NB4 (cell line): Measurements from ENCODE around the gene CST2.
"Not testable (repeated sequence)": the region's sequence is repeated elsewhere in the genome, so short reads cannot be mapped to it uniquely, and the experiment has no call there.

Experiments
- DNase-seq: peaks from one replicate; pipeline ENCODE4 v3.0.0; 2010; ENCODE audit warnings: low read depth
- H3K4me3 ChIP-seq: one replicate; pipeline ENCODE4 v1.5.1; 2011; ENCODE audit warnings: mild to moderate bottlenecking, low read depth, low read length, moderate library complexity
- MYC ChIP-seq: IDR thresholded peaks from 2 replicates; pipeline ENCODE4 v1.6.1; 2011; ENCODE audit warnings: low read depth, low read length
- POLR2A ChIP-seq: IDR thresholded peaks from 2 replicates; pipeline ENCODE4 v1.6.1; 2011; ENCODE audit warnings: mild to moderate bottlenecking; ENCODE audit not compliant: insufficient read length; ENCODE audit errors: extremely low read depth
- TF ChIP-seq, protein P1 (sequence below): IDR thresholded peaks from one replicate; pipeline ENCODE4 v1.5.1; 2012; ENCODE audit warnings: low read depth, low read length
- TF ChIP-seq, protein P2 (sequence below): IDR thresholded peaks from 2 replicates; pipeline ENCODE4 v1.6.1; 2011; ENCODE audit warnings: low read depth, low read length

CST2 gene

DNA sequence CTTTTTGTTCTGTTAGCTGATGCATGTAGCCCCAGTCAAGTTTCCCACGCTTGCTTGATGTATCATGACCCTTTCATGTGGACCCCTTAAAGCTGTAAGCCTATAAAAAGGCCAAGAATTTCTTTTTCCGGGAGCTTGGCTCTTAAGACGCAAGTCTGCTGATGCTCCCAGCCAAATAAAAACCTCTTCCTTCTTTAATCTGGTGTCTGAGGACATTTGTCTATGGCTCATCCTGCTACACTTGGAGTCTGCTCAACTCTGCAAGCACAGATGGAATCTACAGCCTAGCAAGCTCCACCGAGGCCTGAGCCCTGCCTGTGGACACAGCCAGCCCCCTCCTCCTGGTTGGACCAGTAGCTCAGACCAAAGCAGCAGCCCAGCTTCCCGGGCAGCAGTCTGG lies 3.4 kb downstream of the CST2 start:
- DNase-seq = no peak
- H3K4me3 ChIP-seq = no peak overlapping the region
- TF ChIP-seq MYC (no peak), POLR2A (no peak)
- TF ChIP-seq, protein P1, sequence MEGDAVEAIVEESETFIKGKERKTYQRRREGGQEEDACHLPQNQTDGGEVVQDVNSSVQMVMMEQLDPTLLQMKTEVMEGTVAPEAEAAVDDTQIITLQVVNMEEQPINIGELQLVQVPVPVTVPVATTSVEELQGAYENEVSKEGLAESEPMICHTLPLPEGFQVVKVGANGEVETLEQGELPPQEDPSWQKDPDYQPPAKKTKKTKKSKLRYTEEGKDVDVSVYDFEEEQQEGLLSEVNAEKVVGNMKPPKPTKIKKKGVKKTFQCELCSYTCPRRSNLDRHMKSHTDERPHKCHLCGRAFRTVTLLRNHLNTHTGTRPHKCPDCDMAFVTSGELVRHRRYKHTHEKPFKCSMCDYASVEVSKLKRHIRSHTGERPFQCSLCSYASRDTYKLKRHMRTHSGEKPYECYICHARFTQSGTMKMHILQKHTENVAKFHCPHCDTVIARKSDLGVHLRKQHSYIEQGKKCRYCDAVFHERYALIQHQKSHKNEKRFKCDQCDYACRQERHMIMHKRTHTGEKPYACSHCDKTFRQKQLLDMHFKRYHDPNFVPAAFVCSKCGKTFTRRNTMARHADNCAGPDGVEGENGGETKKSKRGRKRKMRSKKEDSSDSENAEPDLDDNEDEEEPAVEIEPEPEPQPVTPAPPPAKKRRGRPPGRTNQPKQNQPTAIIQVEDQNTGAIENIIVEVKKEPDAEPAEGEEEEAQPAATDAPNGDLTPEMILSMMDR = no peak
- TF ChIP-seq, protein P2, sequence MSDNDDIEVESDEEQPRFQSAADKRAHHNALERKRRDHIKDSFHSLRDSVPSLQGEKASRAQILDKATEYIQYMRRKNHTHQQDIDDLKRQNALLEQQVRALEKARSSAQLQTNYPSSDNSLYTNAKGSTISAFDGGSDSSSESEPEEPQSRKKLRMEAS = no peak

DNA sequence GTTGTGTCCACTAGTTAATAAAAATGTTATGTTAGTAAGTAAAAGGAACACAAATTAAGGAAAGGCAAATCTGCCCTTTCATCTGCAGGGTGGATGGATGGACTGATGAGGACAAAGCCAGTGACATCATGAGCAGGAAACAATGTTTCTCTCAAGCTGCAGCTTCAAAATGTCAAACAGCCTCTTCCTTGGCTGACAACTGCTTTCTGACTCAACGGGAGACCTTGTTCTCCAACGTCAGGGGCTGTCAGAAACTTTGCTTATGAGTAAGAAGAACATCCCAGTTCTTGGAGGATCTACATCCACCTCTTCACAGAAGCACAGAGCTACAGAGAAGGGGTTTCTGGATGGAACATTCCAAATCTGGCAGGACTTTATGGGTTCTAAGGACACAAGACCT lies 6.0 kb downstream of the CST2 start:
- no peak overlapping the region for H3K4me3 ChIP-seq
- TF ChIP-seq, protein P2 = no peak
- TF ChIP-seq MYC (no peak), POLR2A (no peak)
- TF ChIP-seq, protein P1 = no peak
- no peak for DNase-seq

DNA sequence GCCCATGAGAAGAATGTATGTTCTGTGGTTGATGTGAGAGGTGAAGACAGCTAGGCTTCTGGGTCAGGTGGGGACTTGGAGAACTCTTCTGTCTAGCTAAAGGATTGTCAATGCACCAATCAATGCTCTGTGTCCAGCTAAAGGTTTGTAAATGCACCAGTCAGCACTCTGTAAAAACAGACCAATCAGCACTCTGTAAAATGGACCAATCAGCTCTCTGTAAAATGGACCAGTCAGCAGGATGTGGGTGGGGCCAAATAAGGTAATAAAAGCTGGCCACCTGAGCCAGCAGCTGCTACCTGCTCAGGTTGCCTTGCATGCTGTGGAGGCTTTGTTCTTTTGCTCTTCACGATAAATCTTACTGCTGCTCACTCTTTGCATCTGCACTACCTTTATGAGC lies 15.0 kb downstream of the CST2 start:
- DNase-seq, H3K4me3 ChIP-seq: not testable (repeated sequence)

DNA sequence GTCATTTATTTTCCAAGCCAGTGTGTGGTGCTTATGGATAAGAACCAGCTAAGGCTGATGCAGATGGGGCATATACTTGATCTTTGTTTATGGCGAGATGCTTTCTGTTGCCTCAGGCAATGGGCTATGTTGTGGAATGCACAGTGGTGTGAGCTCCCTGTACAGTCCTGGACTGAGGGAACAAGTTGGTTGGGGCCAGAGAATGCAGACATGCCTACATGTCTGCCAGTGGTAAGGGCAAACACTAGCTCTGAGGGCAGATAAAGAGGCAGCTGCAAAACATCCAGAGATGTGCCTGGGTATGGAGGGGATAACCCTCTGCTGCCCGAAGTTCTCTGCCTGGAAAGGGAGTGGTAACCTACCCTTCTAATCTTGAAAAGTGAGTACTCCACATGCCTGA lies 16.2 kb downstream of the CST2 start:
- H3K4me3 ChIP-seq, DNase-seq: not testable (repeated sequence)

DNA sequence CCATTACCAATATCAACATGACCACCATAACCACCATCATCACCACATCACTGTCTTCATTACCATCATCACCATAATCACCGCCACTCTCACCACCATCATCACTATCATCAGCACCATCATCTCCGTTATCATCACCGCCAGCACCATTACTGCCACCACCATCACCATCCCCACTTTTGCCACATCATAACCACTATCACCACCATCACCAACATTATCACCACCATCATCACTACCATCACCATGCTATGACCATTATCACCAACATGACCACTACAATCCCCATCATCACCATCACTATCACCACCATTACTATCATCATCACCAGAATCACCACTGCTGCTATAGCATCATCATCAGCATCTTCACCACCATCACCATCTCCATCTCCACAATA lies 25.7 kb downstream of the CST2 start:
- no peak overlapping the region for H3K4me3 ChIP-seq
- no peak for TF ChIP-seq POLR2A
- TF ChIP-seq, protein P2 = no peak
- TF ChIP-seq MYC = no peak
- TF ChIP-seq, protein P1 = no peak
- no peak for DNase-seq

DNA sequence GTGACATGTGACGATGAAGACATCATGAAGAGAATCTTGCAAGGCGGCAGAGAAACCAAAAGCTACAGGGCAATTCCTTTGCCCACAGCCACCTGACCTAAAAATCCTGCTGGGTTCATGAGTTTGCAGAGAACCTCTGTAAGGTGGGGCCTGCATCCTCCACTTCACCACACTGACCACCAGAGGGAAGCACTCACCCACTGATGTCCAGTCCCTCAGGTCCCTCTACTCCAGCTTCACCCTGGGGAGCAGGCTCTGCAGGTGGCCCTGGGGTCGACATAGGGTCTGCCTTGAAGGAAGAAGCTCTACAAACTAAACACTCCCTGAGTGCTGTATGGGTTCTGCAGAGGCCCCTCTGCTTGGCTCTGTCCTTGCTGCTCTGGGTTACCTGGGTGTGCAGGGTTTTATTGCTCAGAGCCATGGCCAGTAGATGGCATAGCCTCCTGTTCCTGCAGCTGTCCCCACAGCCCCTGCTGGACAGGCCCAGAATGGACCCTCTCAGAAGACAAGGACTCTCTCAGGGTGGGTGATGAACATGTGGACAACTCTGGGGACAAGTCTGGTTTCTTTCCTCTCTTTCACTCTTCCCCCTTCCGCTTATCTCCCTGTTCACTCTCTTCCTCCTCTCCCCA lies 27.2 kb downstream of the CST2 start:
- DNase-seq = peak; percentile 37
- H3K4me3 ChIP-seq = not testable (repeated sequence)
- TF ChIP-seq, protein P1 = peak; percentile 55

DNA sequence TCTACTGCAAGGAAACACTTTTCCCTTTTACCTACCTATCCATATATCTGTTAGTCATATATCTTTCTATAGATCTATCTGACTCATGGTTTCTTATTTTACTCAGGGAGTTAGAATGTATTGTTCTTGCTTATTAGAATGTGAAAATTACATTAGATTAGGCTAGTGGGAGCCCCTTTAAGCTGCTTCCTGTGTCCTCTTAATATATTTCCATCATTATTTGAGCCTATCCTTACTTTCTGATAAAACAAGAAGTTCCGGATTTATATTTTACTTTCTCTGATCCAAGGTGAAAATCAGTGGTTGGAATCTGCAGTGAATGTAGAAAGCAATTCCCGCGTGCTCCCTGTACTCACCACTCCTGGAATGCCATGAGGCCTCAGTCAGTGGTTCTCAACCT lies 31.0 kb downstream of the CST2 start:
- H3K4me3 ChIP-seq = no peak overlapping the region
- TF ChIP-seq, protein P2 = no peak
- TF ChIP-seq, protein P1 = no peak
- TF ChIP-seq MYC = no peak
- TF ChIP-seq POLR2A = no peak
- DNase-seq = no peak
